HG03280 (cell line): ENCODE results near the gene SH2D4B.
A peak's percentile ranks its signal among the peaks of the same experiment; 100 is the strongest.

Experiments used
- ATAC-seq: cut with Tn5 transposase; IDR thresholded peaks from one replicate; pipeline ENCODE4 v1.9.1; 2021; ENCODE audit warnings: mild to moderate bottlenecking, moderate library complexity; ENCODE audit not compliant: unreplicated experiment

SH2D4B gene

GRCh38 chr10:80537736-80538480 is at the start of gene SH2D4B:
Gene SH2D4B (plus strand): TSS chr10:80537902. CDS start chr10:80538332, 430 bp downstream.
- no peak for ATAC-seq

DNA sequence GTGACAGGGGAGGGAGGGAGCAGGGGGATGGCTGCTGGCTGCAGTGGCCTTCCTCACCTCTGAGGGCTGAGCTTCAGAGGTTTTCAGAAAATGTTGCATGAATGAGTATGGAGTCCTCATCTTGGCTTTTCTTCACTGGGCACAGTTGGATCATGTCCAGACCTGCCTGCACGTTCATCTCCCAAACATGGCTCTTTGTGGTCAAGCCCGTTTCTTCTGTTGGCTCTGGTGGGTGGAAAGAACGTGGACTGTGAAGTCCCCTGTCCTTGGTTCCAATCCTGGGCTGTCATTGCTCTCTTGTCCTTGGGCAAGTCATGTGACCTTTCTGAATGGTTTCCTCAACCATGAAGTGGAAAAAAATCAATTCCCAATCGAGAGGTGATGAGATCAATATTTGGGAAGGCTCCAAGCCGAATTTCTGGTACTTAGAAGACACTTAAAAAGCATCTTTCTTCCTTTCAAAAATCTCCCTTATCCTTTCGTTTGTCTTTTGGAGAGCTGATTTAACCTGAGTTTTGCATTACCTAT is 49.1 kb upstream of the SH2D4B start:
- ATAC-seq: no peak

DNA sequence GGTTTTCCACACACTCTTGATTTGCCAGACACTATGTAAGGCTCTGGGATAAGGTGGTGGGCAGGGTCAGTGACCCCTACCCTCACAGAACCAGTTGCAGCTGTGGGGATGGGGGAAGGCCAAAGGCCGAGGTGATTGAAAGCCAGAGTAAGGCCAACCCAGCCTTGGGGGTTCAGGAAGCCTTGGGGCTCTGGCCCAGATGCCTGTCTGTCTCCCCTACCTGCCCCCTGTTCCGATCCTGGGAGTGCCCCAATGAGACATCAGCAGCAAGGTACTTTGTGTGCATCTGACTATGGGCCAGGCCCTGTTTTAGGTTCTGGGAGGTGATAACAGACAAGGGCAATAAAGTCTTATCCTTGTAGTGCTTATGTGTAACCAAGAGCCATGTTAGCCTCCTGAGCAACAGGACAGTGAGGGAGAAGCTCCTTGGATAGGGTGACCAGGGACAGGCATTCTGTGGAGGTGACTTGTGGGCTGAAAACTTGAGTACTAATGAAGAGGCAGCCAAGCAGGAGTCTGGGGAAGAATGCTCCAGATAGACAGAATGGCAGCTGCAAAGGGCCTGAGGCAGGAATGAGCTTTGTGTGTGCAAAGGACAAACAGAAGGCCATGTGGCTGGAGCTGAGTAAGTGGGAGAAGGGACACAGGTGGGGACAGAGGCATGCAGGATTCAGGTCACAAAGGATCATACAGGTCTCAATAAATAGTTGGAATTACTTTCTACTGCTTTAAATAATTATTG is 48.2 kb upstream of the SH2D4B start:
- ATAC-seq: no peak

DNA sequence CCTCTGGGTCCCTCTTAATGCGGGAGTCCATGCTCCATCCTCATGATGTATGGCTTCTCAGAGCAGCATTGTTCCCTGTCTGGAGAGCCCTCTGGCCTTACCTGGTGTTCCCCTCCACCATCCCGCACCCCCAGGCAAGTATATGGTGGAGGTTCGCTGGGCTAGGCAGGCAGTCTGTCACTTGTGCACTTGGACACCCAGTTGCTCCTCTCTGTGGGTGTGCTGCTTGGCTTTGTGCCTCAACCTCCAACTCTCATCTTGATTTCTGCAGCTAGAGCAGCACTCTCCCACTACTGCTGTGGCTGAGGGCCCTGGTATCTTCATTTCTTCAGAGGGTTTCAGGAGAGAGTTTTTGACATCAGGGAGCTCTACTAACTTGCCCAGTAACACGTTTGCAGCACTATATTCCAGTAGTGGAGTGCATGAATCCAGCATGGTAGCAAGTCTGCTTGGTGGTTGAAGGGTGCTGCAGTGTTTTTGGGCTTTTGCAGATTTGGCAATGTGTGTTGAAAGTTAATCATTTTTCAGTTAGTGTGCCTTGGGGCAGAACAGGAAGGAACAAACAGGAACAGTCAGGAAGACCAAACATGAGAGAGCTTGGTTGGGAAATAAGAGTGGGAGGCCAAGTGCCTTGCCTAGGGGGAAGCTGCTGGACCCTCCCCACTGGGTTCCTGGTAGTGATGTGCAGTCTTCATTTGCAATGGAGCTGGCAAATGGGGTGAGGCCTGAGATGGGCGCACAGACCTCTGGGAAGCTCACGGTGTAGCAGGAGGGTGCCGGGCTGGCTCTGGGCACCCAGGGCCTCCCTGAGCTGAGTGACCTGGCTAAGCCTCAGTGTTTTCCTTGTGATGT is 46.2 kb upstream of the SH2D4B start:
- no peak for ATAC-seq

- ATAC-seq: peak; percentile 15
These were observed 44.7 kb upstream of the SH2D4B start for GRCh38 chr10:80492848-80493521.

DNA sequence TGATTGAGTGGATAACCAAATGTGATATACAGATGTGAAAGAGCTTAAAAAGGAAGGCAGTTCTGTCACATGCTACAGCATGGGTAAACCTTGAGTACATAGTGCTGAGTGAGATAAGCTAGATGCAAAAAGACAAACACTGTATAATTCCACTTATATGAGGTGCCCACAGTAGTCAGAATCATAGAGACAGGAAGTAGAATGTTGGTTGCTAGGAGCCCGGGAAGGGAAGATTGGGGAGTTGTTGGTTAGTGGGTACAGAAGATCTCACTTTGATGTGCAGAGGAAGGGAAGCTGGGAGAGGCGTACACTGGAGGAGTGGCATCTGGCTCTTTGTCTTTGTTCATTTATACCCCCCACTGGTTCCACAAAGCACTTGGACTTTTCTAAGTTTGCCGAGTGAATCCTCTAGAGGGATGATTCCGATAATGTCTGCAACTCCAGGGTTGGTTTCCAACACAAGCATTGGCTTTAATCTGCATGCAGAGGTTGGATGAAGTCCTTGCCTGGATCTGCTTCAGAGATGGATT is 44.1 kb upstream of the SH2D4B start:
- ATAC-seq: peak; percentile 43

- no peak for ATAC-seq
These were observed 41.0 kb upstream of the SH2D4B start for GRCh38 chr10:80496555-80497172.

DNA sequence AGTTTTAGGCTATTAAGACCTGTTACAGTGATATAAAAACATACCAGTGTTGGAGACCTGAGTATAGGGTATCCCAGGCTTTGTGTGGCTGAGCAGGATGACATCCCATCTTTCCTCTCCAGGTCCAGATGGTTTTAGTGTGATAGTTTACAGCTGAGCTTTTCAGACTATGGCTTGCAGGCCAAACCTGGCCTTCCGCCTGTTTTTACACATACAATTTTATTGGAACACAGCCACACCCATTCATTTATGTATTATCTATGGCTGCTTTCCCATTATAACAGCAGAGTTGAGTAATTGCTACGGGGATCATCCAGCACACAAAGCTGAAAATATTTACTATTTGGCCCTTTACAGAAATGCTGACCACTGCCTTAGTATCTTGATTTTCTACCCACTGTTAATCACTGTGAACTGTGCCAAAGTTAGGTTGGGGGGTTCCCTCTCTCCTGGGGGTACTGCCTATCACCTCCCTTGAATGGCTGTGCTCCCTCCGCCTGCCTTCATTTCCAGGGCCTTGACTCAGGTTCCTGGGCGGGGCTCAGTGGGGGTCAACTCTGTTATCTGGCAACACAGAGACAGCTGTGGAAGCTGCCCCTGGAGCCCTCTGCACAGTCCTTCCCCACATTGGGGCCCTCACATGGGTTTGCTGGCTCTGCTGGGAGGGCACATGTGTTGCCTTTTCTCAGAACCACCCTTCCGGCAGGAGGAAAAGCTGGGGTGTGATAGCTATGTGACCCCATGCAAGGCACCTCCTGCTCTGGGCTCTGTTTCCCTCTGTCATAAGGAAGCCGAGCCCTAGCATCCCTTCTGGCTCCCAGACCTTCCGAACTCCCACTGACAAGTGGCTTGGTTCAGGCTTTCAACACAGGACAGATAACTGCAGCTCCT is 40.3 kb upstream of the SH2D4B start:
- ATAC-seq: no peak

GRCh38 chr10:80498078-80498832 is 39.4 kb upstream of the SH2D4B start:
- no peak for ATAC-seq

GRCh38 chr10:80498833-80499741 is 38.6 kb upstream of the SH2D4B start:
- ATAC-seq: no peak

DNA sequence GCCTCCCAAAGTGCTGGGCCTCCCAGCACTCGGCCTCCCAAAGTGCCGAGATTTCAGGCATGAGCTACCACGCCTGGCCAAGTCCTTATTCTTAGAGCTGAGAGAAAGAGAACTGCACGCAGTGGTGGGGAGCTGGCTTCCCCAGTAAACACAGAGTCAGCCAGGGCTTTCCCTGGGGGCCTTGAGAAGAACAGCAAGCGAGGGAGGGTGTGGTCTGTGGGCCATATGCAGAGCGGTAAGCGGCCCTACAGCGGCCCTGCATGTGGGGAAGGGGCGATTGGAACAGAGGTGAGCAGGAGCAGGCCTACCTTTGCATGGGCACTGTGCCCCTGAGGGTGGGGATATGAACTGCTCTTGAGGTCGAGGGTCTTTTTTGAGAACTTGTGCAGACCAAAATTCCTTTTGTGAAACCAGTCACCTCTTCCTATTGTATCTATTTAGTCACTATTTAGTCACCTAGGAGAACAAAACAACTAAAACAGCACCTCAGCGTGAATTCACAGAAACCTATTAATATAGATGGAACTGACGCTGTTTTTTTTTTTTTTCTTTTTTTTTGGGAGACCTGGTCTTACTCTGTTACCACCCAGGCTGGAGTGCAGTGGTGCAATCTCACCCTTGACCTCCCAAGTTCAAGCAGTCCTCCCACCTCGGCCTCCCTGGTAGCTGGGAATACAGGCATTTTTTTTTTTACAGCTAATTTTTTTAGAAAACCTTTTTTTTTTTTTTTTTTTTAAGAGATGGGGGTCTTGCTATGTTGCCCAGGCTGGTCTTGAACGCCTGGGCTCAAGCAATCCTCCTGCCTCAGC is 36.9 kb upstream of the SH2D4B start:
- ATAC-seq: no peak

GRCh38 chr10:80501381-80501912 is 36.3 kb upstream of the SH2D4B start:
- ATAC-seq: no peak

DNA sequence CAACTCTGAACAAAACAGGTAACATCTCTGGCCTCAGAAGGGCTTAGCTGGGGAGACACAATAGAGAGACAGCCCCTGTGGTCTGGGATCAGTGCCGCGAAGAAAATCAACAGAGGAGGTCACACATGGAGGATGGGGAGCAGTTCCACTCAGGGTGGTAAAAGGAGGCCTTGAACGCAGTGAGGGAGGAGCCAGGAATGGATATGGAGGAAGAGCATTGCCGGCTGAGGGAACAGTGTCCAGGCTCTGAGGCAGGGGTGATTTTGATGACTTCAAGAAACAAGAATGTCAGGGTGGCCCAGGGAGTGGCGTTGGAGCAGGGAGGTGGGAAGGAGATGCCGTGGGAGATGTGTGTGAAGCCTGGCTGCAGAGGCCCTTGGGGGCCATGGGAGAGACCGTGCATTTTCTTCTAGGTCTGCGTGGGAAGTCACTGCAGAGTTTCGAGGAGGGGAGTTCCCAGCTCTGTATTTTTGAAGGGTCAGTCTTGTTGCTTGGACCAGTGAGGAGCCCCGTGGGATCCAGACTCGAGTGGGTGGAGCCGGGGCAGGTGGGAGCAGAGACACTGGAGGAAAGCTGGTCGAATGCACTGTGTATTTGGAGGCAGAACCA is 35.7 kb upstream of the SH2D4B start:
- ATAC-seq: no peak

DNA sequence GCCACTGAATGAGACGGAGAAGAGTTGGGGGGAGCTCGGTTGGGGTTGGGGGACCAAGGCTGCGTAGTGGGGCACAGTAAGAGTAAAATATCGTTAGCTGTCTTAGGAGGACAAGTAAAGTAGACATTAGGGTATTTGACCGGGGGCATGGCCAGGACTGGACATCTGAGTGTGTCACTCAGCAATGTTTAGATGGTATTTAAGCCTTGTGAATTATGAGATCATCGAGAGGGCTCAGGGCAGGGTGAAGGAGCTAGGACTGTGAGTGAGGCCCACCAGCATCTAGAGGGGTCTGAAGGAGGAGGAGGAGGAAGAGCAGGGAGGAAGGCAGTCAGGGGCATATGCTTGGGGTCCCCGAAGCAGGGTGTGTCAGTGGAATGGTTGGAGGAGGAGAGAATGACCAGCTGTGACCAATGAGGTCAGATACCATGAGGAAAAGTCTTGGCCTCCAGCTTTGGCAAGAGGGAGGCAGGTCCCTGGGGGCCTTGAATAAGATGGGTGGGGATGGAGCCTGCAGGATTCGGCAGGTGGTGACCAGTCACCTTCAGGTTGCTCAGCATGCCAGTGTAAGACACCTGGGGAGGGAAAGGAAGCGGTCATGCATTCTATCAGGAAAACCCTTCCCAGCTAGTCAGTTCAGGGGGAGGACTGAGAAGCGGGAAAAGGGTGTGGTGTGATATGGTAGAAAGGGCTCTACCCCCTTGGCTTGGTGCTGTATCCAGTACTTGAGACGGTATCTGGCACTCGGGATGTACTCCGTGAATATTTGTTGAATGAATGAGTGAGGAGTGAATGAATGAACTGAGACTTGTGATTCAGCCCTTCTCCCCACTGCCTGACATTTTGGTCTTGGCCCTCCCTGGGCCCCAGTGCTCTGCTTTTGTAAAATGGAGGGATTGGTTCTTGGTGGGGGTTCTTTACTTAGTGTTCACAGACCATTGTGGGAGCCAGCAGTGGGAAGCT is 34.8 kb upstream of the SH2D4B start:
- ATAC-seq: no peak
